ACC112 (cell line): ENCODE data around the gene DMRTC2.

ENCODE experiments used
- H2AFZ ChIP-seq: fragments of 200-600 bp; sonication (generic); one replicate; pipeline ENCODE4 v1.6.0; 2017; ENCODE audit warnings: antibody characterized with exemption, low read length; ENCODE audit not compliant: unreplicated experiment
- H3K27ac ChIP-seq: fragments of 200-600 bp; sonication (generic); 2 replicates; pipeline ENCODE4 v1.5.1; 2014; ENCODE audit warnings: low read depth, mild to moderate bottlenecking, antibody characterized with exemption, low read length, moderate library complexity
- H3K27me3 ChIP-seq: fragments of 200-600 bp; sonication (generic); 2 replicates; pipeline ENCODE4 v1.6.1; 2014; ENCODE audit warnings: mild to moderate bottlenecking, antibody characterized with exemption, low read length, moderate library complexity, mixed read lengths; ENCODE audit not compliant: insufficient read depth
- H3K36me3 ChIP-seq: fragments of 200-600 bp; sonication (generic); 2 replicates; pipeline ENCODE4 v1.6.1; 2016; ENCODE audit warnings: mild to moderate bottlenecking, antibody characterized with exemption, low read length, moderate library complexity, mixed read lengths; ENCODE audit not compliant: insufficient read depth
- H3K4me1 ChIP-seq: fragments of 200-600 bp; sonication (generic); one replicate; pipeline ENCODE4 v1.6.1; 2016; ENCODE audit warnings: low read length, mixed read lengths; ENCODE audit not compliant: insufficient read depth, unreplicated experiment, control insufficient read depth
- H3K4me3 ChIP-seq: fragments of 200-600 bp; sonication (generic); 2 replicates; pipeline ENCODE4 v1.5.1; 2014; ENCODE audit warnings: mild to moderate bottlenecking, low read depth, low read length
- H3K79me2 ChIP-seq: fragments of 200-600 bp; sonication (generic); one replicate; pipeline ENCODE4 v1.6.0; 2016; ENCODE audit warnings: low read length; ENCODE audit not compliant: control insufficient read depth, unreplicated experiment, insufficient read depth

DMRTC2 gene

DNA sequence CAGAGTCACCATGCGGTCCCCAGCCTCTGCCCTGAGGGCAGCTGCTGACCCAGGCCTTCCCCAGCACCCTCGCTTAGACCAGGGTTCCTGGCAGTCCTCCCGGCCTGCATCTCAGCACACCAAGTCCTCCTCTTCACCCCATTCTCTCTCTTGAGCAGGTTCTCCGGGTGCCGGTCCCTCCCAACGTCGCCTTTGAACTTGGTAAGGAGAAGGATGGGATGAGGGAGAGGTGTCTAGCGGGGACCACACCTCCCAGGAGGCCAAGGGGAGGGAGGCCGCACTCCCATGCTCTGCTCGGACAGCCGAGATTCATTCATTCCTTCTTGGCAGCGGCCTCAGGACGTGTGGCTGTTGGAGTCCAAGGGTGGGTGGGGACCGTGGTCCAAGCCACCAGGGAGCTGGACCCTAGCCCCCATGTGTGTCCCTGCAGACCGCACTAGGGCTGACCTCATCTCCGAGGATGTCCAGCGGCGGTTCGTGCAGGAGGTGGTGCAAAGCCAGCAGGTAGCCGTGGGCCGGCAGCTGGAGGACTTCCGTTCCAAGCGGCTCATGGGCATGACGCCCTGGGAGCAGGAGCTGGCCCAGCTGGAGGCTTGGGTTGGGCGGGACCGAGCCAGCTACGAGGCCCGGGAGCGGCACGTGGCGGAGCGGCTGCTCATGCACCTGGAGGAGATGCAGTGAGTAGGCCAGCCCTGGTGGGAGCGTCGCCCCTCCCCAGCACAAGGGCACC lies 47.5 kb downstream of the DMRTC2 start:
- no peaks in the 10 kb centered on the region for H3K36me3 ChIP-seq
- no peak overlapping the region for H3K27ac ChIP-seq
- H2AFZ ChIP-seq, result no peak overlapping the region
- H3K79me2 ChIP-seq, result peaks cover 2% of the 10 kb centered on the region
- no peaks in the 10 kb centered on the region for H3K4me1 ChIP-seq
- H3K4me3 ChIP-seq, result no peak overlapping the region
- H3K27me3 ChIP-seq, result no peaks in the 10 kb centered on the region

DNA sequence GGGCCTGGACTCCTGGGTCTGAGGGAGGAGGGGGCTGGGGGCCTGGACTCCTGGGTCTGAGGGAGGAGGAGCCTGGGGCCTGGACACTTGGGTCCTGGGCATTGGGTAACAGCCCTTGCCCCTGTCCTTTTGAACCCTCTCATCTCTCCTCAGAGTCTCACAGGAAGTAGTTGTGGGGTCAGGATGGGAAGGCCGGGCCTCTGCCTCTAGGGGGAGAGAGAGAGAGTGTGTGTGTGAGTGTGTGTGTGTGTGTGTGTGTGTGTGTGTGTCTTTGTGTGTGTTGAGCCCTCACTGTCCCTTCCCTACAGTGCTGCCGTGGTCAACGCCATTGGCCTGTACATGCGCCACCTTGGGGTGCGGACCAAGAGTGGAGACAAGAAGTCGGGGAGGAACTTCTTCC lies 49.1 kb downstream of the DMRTC2 start:
- Histone ChIP-seq H3K4me3 (no peak overlapping the region), H3K27ac (no peak overlapping the region), H3K4me1 (no peaks in the 10 kb centered on the region), H3K27me3 (no peaks in the 10 kb centered on the region), H3K36me3 (no peaks in the 10 kb centered on the region), H3K79me2 (no peaks in the 10 kb centered on the region), H2AFZ (no peak overlapping the region)

DNA sequence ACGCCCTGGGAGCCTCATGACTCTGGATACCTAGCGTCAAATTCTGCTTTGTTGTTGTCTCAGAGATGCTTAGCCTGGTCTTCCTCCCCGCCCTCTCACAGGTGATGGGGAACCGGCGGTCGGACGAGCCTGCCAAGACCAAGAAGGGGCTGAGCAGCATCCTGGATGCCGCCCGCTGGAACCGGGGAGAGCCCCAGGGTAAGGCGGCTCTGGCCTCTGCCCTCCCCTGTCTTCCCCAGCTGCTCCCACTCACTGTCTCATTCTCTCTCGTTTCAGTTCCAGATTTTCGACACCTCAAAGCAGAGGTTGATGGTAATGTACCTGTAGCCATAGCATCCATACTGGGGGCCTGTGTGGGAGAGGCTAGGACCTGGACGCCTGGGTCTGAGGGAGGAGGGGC lies 49.5 kb downstream of the DMRTC2 start:
- H3K4me3 ChIP-seq, result no peak overlapping the region
- H3K79me2 ChIP-seq, result no peaks in the 10 kb centered on the region
- no peaks in the 10 kb centered on the region for H3K4me1 ChIP-seq
- no peaks in the 10 kb centered on the region for H3K27me3 ChIP-seq
- no peak overlapping the region for H3K27ac ChIP-seq
- H2AFZ ChIP-seq, result no peak overlapping the region
- no peaks in the 10 kb centered on the region for H3K36me3 ChIP-seq

DNA sequence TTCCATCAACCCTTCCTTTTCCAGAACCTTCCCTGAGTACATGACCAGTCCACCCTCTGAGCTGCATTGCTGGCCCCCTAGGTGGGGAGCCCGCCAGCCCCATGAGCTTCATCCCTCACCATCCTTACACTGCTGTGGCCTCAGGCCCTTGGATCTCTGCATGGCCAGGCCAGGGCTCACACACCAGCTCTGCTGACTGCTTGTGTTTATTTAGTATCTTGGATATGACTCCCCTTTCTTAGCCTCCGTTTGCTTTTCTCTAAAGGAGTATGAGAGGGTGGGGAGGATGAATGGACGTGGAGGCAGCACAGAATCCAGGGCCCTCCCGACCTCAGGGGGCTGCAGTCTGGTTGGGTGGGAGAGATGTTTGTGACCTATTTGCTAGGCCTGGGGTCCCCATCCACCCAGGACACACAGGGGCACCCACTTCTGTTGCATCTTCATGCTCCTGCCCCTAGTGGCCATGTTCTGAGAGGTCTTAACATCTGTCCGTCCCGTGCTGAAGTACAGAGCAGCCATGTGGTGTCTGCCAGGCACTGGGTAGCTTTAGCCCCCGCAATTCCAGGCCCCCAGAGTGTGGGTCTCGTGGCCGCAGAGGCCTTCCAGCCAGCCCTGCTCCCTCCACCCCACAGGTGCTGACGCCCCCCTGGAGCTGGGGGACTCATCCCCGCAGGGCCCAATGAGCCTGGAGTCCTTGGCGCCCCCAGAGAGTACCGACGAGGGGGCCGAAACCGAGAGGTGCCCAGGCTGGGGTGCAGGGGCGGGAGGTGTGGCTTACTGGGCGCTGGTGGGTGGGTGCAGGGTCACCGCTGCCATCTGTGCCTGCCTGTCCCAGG lies 51.1 kb downstream of the DMRTC2 start:
- Histone ChIP-seq H3K4me3 (no peak overlapping the region), H3K4me1 (no peaks in the 10 kb centered on the region), H2AFZ (no peak overlapping the region), H3K27me3 (no peaks in the 10 kb centered on the region), H3K36me3 (no peaks in the 10 kb centered on the region), H3K27ac (no peak overlapping the region), H3K79me2 (no peaks in the 10 kb centered on the region)

DNA sequence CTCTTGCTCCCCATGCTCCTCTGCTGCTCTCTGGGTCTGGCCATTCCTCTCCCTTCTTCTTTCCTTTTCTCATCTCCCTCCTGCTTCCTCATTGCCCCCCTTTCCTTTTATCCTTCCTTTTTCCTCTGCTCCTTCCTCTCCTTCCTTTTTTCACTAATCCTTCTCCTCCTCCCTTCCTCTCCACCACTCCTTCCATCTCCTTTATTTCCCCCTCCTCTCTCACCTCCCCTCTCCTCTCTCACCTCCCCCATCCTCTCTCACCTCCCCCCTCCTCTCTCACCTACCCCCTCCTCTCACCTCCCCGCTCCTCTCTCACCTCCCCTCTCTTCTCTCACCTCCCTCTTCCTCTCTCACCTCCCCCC lies 51.7 kb downstream of the DMRTC2 start:
- H3K36me3 ChIP-seq, result no peaks in the 10 kb centered on the region
- no peaks in the 10 kb centered on the region for H3K4me1 ChIP-seq
- no peak overlapping the region for H3K4me3 ChIP-seq
- H3K27ac ChIP-seq, result no peak overlapping the region
- no peaks in the 10 kb centered on the region for H3K79me2 ChIP-seq
- no peaks in the 10 kb centered on the region for H3K27me3 ChIP-seq
- H2AFZ ChIP-seq, result no peak overlapping the region

DNA sequence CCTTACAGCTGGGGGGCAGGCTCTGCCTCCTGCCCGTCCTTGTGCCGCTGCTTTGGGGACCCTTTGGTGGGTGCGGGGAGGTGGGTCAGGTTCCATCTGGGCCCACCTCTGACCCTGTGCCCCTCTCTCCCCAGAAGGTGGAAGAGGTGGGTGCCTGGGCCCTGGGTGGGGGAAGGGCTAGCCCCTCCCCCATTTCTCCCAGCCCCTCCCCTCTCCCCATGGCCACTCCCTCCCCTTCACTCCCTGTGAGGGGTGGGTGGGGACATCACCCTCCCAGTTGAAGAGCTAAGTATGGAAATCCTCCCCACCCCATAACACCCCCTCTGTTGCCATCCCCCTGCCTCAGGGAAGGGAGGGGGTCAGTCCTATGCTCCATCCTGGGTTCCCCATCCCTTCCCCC lies 52.3 kb downstream of the DMRTC2 start:
- Histone ChIP-seq H3K79me2 (no peaks in the 10 kb centered on the region), H3K4me1 (no peaks in the 10 kb centered on the region), H3K27me3 (no peaks in the 10 kb centered on the region), H3K4me3 (no peak overlapping the region), H3K36me3 (no peaks in the 10 kb centered on the region), H2AFZ (no peak overlapping the region), H3K27ac (no peak overlapping the region)

DNA sequence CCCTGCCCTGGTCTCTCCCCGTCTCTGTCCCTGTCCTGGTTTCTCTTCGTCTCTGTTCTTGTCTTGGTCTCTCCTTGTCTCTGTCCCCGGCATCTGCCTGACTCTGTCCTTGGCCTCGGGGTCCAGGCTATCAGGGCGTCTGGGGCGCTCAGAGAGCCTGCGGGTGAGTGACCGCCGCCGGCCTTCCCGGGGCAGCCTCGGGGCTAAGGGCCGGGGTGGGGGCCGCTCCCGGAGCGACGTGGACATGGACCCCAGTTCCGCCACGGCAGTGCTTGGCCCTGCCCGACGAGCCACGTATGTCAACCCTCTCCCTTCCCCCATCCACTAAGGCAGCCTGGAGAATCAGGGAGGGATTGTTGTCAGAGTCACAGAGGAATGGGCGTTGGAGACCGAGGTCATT lies 53.0 kb downstream of the DMRTC2 start:
- Histone ChIP-seq H2AFZ (no peak overlapping the region), H3K4me1 (no peaks in the 10 kb centered on the region), H3K27me3 (no peaks in the 10 kb centered on the region), H3K27ac (no peak overlapping the region), H3K4me3 (no peak overlapping the region), H3K36me3 (no peaks in the 10 kb centered on the region), H3K79me2 (no peaks in the 10 kb centered on the region)

DNA sequence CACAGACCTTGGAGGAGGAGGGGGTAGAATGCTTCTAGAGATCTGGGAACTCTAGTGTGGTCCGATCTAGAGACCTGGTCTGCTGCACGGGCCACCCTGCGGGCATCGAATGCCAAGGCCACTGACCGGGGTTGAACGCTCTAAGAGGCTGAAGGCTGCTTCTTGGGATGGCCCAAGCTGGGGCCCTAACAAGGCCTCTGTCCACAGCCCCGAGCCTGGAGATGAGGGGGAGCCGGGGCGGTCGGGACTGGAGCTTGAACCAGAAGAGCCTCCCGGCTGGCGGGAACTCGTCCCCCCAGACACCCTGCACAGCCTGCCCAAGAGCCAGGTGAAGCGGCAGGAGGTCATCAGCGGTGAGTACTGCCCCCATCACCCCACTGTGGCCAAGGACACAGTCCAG lies 53.4 kb downstream of the DMRTC2 start:
- no peaks in the 10 kb centered on the region for H3K4me1 ChIP-seq
- no peaks in the 10 kb centered on the region for H3K27me3 ChIP-seq
- H3K36me3 ChIP-seq, result no peaks in the 10 kb centered on the region
- no peak overlapping the region for H2AFZ ChIP-seq
- no peak overlapping the region for H3K27ac ChIP-seq
- no peaks in the 10 kb centered on the region for H3K79me2 ChIP-seq
- H3K4me3 ChIP-seq, result no peak overlapping the region
